Lower lobe of right lung (tissue), 2 donors: ENCODE measurements around the gene PML. TPM values are rescaled to one million over a fixed set of nuclear protein-coding genes. Genes with fewer than 3 reads are reported as not detected.

Source experiments
- ATAC-seq, 2 donors: fragments of 200-7000 bp; cut with Tn5 transposase; one replicate each; pipeline ENCODE4 v1.9.1; 2020 to 2022; ENCODE audit warnings: mild to moderate bottlenecking in 2 of 2, moderate library complexity in 2 of 2
- DNase-seq: peaks from one replicate; pipeline ENCODE4 v3.0.0-alpha.2; 2020
- H3K27ac ChIP-seq: fragments of 200-600 bp; one replicate; pipeline ENCODE4 v1.8.0; 2022
- H3K27me3 ChIP-seq: fragments of 200-600 bp; one replicate; pipeline ENCODE4 v1.8.0; 2022; ENCODE audit warnings: low read depth
- H3K36me3 ChIP-seq: fragments of 200-600 bp; one replicate; pipeline ENCODE4 v1.8.0; 2022; ENCODE audit warnings: mild to moderate bottlenecking
- H3K4me1 ChIP-seq: fragments of 200-600 bp; one replicate; pipeline ENCODE4 v1.8.0; 2022
- H3K4me3 ChIP-seq: fragments of 200-600 bp; one replicate; pipeline ENCODE4 v1.8.0; 2022; ENCODE audit warnings: mild to moderate bottlenecking
- H3K9me3 ChIP-seq: fragments of 200-600 bp; one replicate; pipeline ENCODE4 v1.8.0; 2022
- intact Hi-C: fragments of 100-400 bp; cut with DNase I; formaldehyde crosslinking; loops from one replicate; pipeline ENCODE4 v1.11.0; 2022
- total RNA-seq: library from RNA; stranded (reverse); fragmentation: NEBNext Ultra II Directional; extraction: Animal tissue kit (Norgen Biotek cat#: 25700); gene quantifications from one replicate; pipeline ENCODE4 v1.2.1, GENCODE V29; 2021
- TF ChIP-seq, protein P1 (sequence below): fragments of 200-600 bp; IDR thresholded peaks from one replicate; pipeline ENCODE4 v1.8.0; 2022; ENCODE audit warnings: antibody characterized with exemption, mild to moderate bottlenecking
- donor health status: DM: no; HTN: yes; CAD: no; lungs with severe emphysema.

The PML gene
- total RNA-seq, 1 donor from 2014 or later = 79.4 TPM

- peaks cover 13% of the 10 kb centered on the region for H3K4me1 ChIP-seq
- H3K27me3 ChIP-seq = no peaks in the 10 kb centered on the region
- H3K27ac ChIP-seq = no peak overlapping the region
- ATAC-seq (no peak), DNase-seq (peak; percentile 4)
- intact Hi-C loops = no loop called here
- TF ChIP-seq, protein P1, sequence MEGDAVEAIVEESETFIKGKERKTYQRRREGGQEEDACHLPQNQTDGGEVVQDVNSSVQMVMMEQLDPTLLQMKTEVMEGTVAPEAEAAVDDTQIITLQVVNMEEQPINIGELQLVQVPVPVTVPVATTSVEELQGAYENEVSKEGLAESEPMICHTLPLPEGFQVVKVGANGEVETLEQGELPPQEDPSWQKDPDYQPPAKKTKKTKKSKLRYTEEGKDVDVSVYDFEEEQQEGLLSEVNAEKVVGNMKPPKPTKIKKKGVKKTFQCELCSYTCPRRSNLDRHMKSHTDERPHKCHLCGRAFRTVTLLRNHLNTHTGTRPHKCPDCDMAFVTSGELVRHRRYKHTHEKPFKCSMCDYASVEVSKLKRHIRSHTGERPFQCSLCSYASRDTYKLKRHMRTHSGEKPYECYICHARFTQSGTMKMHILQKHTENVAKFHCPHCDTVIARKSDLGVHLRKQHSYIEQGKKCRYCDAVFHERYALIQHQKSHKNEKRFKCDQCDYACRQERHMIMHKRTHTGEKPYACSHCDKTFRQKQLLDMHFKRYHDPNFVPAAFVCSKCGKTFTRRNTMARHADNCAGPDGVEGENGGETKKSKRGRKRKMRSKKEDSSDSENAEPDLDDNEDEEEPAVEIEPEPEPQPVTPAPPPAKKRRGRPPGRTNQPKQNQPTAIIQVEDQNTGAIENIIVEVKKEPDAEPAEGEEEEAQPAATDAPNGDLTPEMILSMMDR = no peak
- H3K36me3 ChIP-seq = no peaks in the 10 kb centered on the region
- H3K9me3 ChIP-seq = no peaks in the 10 kb centered on the region
- H3K4me3 ChIP-seq = no peak overlapping the region
Measured at GRCh38 chr15:73948396-73948795, 46.1 kb upstream of the PML start.

- no peaks in the 10 kb centered on the region for H3K27me3 ChIP-seq
- TF ChIP-seq, protein P1 = no peak
- H3K36me3 ChIP-seq = no peaks in the 10 kb centered on the region
- H3K4me1 ChIP-seq = peaks cover 13% of the 10 kb centered on the region
- DNase-seq (peak; percentile 2), ATAC-seq (no peak)
- H3K9me3 ChIP-seq = no peaks in the 10 kb centered on the region
- no peak overlapping the region for H3K27ac ChIP-seq
- intact Hi-C loops = no loop called here
- H3K4me3 ChIP-seq = no peak overlapping the region
Measured at GRCh38 chr15:73948982-73949381, 45.5 kb upstream of the PML start.

DNA sequence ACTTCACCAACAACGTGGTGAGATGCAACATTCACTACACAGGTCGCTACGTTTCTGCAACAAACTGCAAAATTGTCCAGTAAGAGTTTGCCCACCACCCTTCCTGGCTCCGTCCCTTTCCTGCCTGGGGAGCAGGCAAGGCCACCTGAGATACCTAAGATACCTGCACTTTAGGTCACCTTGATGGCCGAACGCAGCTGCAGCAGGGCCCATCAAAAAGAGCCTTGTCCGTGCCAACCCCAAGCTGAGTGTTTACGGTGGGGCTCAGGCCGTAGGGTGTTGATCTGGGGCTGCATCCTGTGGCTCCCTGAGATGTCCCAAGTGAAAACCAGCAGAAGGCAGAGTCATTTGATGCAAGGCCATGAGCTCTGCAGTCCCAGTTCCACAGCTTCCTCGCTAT, 45.0 kb upstream of the PML start:
- intact Hi-C loops = no loop called here
- TF ChIP-seq, protein P1 = no peak
- Histone ChIP-seq H3K4me1 (peaks cover 13% of the 10 kb centered on the region), H3K27me3 (no peaks in the 10 kb centered on the region), H3K36me3 (no peaks in the 10 kb centered on the region), H3K9me3 (no peaks in the 10 kb centered on the region), H3K27ac (no peak overlapping the region), H3K4me3 (no peak overlapping the region)
- DNase-seq (peak; percentile 28), ATAC-seq (no peak)

DNA sequence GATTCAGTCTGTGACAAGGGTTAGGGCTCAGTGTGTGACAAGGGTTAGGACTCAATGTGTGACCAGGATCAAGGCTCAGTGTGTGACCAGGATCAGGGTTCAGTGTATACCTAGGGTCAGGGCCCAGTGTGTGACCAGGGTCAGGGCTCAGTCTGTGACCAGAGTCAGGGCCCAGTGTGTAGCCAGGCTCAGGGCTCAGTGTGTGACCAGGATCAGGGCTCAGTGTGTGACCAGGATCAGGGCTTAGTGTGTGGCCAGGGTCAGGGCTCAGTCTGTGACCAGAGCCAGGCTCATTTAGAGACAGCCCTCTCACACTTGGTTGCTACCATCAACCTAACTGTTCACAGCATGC, 44.1 kb upstream of the PML start:
- Histone ChIP-seq H3K9me3 (no peaks in the 10 kb centered on the region), H3K4me1 (peaks cover 13% of the 10 kb centered on the region), H3K27ac (peak overlapping the region; percentile 42), H3K27me3 (no peaks in the 10 kb centered on the region), H3K4me3 (no peak overlapping the region), H3K36me3 (no peaks in the 10 kb centered on the region)
- TF ChIP-seq, protein P1 = no peak
- ATAC-seq (no peak), DNase-seq (peak; percentile 24)
- intact Hi-C loops = no loop called here

- H3K9me3 ChIP-seq = no peaks in the 10 kb centered on the region
- TF ChIP-seq, protein P1 = peak; percentile 87
- no peaks in the 10 kb centered on the region for H3K27me3 ChIP-seq
- intact Hi-C loops = no loop called here
- H3K36me3 ChIP-seq = no peaks in the 10 kb centered on the region
- peak; percentile 91 for DNase-seq
- H3K4me1 ChIP-seq = peaks cover 14% of the 10 kb centered on the region
- peak overlapping the region; percentile 84 for H3K27ac ChIP-seq
- no peak overlapping the region for H3K4me3 ChIP-seq
- peak; percentile 96 to 97 for ATAC-seq
Measured at GRCh38 chr15:73950831-73951561, 43.5 kb upstream of the PML start.
